Mucosa of descending colon (tissue), 3 donors: ENCODE results near the gene ALKBH1. TPM values are rescaled to one million over a fixed set of nuclear protein-coding genes. Genes with fewer than 3 reads are reported as not detected.

ENCODE experiments used
- ATAC-seq: fragments of 200-7000 bp; cut with Tn5 transposase; one replicate; pipeline ENCODE4 v1.9.1; 2020; ENCODE audit warnings: mild to moderate bottlenecking, moderate library complexity
- DNase-seq, 3 donors: peaks; one replicate each; pipeline ENCODE4 v3.0.0-alpha.2; 2020
- H3K36me3 ChIP-seq: fragments of 200-600 bp; one replicate; pipeline ENCODE4 v1.8.0; 2021; ENCODE audit warnings: low read depth, mild to moderate bottlenecking
- H3K4me1 ChIP-seq: fragments of 200-600 bp; one replicate; pipeline ENCODE4 v1.8.0; 2021; ENCODE audit warnings: low read depth, mild to moderate bottlenecking
- H3K4me3 ChIP-seq: fragments of 200-600 bp; one replicate; pipeline ENCODE4 v1.8.0; 2021; ENCODE audit warnings: mild to moderate bottlenecking
- H3K9me3 ChIP-seq: fragments of 200-600 bp; one replicate; pipeline ENCODE4 v1.8.0; 2021; ENCODE audit warnings: mild to moderate bottlenecking
- intact Hi-C, 2 donors: fragments of 100-400 bp; cut with DNase I in 1 of 2; cut with micrococcal nuclease in 1 of 2; formaldehyde crosslinking; loops; one replicate each; pipeline versions ENCODE4 v1.11.0 to v1.11.1; 2022; cut with DNase I, micrococcal nuclease
- total RNA-seq, 3 donors: library from RNA; stranded (reverse); fragmentation: NEBNext Ultra II Directional in 2 of 3; extraction: Animal tissue kit (Norgen Biotek cat#: 25700) in 2 of 3; gene quantifications; one replicate each; pipeline versions ENCODE4 v1.2.1 to v1.2.4, GENCODE V29; 2021 to 2023
- TF ChIP-seq, protein P1 (sequence below): fragments of 200-600 bp; IDR thresholded peaks from one replicate; pipeline ENCODE4 v1.8.0; 2022; ENCODE audit warnings: antibody characterized with exemption, mild to moderate bottlenecking
- donor health status: DM: no; HTN: no; CAD: no; lungs with moderate emphysema.
- donor health status: DM: no; HTN: no; CAD: no.
- donor health status: DM: no; HTN: yes; CAD: no.

Gene ALKBH1
- total RNA-seq, 3 donors from 2014 or later, result 8.8 to 12.9 (median 11.3) TPM

DNA sequence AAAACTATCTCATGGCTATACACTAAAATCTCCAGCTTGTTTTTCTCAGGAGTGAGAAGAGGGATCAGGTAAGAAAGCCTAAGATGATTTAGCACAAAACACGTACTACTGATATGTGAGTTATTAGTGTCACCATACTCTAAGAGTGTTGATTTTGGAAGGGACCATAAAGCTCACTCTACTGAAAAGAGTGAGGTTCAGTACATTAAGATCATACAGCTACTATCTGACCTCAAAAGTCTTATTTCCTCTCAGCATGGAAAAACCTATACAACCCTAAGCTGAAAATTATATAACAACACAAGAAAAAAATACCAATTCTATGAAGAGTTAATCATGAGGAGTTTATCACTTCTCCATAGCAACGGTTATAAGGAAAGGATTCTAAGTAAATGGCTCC is 33.6 kb upstream of the ALKBH1 start:
- intact Hi-C loops, result no loop called here
- no peak overlapping the region for H3K4me3 ChIP-seq
- H3K36me3 ChIP-seq, result no peaks in the 10 kb centered on the region
- DNase-seq (no peak), ATAC-seq (no peak)
- TF ChIP-seq, protein P1, sequence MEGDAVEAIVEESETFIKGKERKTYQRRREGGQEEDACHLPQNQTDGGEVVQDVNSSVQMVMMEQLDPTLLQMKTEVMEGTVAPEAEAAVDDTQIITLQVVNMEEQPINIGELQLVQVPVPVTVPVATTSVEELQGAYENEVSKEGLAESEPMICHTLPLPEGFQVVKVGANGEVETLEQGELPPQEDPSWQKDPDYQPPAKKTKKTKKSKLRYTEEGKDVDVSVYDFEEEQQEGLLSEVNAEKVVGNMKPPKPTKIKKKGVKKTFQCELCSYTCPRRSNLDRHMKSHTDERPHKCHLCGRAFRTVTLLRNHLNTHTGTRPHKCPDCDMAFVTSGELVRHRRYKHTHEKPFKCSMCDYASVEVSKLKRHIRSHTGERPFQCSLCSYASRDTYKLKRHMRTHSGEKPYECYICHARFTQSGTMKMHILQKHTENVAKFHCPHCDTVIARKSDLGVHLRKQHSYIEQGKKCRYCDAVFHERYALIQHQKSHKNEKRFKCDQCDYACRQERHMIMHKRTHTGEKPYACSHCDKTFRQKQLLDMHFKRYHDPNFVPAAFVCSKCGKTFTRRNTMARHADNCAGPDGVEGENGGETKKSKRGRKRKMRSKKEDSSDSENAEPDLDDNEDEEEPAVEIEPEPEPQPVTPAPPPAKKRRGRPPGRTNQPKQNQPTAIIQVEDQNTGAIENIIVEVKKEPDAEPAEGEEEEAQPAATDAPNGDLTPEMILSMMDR, result no peak
- H3K9me3 ChIP-seq, result no peaks in the 10 kb centered on the region
- H3K4me1 ChIP-seq, result peaks cover 8% of the 10 kb centered on the region

DNA sequence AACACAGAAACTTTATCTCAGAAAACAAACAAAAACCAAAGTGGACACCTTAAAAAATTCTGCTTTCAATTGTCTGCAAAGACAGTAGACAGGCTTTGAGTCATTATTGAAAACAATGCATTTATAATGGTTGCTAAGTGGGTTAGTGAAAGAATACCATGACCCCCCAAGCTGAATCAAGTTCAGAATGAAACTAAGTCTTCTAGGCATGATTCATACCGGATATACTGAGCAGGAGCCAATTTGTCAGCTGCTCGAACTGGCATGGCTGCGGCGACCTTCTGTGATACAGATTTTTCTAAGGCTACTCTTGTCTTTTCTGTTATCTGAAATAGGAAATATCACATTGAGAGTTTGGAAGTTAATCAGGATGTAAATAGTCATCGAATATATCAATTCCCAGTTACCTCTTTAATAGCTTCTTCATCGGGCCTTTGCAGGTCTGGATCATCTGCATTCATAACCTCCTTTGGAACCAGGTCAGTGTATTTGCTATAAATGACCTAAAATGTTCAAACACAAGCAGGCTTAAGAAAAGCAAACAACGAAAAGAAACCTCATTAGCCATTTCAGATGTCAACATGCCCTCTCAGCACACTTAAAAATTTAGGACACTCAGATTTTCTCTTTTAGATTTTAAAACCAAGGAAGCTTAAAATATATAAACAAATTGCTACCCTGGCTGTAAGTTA is 30.9 kb upstream of the ALKBH1 start:
- no peak overlapping the region for H3K4me3 ChIP-seq

DNA sequence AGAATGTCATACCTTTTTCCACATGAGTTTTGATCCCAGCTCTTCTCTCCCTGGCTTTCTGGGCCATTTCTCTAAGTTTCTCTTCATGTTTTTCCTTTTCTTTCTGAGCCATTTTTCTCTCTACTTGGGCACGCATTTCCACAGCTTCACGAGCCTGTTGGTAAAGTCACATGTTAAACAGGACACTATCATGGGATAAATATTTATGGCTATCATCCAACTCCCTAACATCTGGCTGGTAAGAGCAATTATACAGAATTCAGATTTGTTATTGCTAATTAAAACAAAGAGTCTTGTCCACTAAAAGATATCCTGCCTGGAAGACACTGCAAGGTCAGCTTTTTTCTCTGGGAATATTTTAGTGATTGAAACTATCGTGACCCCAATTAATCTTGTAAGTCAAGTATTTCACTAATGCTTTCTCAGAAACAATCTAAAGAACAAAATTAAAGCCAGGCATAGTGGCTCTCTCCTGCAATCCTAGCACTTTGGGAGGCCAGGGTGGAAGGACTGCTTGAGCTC is 23.2 kb upstream of the ALKBH1 start:
- H3K36me3 ChIP-seq, result peaks cover 6% of the 10 kb centered on the region
- intact Hi-C loops, result no loop called here
- TF ChIP-seq, protein P1, result no peak
- no peaks in the 10 kb centered on the region for H3K4me1 ChIP-seq
- no peaks in the 10 kb centered on the region for H3K9me3 ChIP-seq
- H3K4me3 ChIP-seq, result no peak overlapping the region
- no peak for DNase-seq
- ATAC-seq, result no peak

More for the DNA sequence above, 30.9 kb upstream of the ALKBH1 start:
- TF ChIP-seq, protein P1, result no peak
- Histone ChIP-seq H3K9me3 (no peaks in the 10 kb centered on the region), H3K4me1 (peaks cover 4% of the 10 kb centered on the region), H3K36me3 (no peaks in the 10 kb centered on the region)
- DNase-seq (peak in 1 of 3 donors; percentile 16), ATAC-seq (no peak)
- intact Hi-C loops, result no loop called here

DNA sequence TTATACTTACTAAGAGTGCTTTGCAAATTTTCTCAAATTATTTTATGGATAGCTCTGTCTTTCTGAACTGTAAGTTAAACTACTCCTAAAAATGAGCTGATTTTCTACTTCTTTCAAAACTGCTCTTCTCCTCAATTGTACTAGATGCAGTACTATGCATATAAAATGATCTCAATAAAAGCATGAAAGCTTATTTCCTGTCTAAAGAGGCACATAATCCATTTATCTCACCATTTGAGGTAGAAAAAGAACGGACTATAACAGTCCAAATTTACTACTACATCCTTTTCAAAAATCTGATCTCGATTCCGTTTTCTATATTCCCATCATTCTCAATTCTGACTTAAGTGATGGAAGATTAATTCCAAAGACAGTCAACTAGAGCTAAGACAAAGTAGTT is 14.5 kb upstream of the ALKBH1 start:
- Histone ChIP-seq H3K4me1 (no peaks in the 10 kb centered on the region), H3K4me3 (no peak overlapping the region), H3K9me3 (no peaks in the 10 kb centered on the region), H3K36me3 (peaks cover 18% of the 10 kb centered on the region)
- DNase-seq, result no peak
- no peak for ATAC-seq
- TF ChIP-seq, protein P1, result no peak
- intact Hi-C loops, result no loop called here

DNA sequence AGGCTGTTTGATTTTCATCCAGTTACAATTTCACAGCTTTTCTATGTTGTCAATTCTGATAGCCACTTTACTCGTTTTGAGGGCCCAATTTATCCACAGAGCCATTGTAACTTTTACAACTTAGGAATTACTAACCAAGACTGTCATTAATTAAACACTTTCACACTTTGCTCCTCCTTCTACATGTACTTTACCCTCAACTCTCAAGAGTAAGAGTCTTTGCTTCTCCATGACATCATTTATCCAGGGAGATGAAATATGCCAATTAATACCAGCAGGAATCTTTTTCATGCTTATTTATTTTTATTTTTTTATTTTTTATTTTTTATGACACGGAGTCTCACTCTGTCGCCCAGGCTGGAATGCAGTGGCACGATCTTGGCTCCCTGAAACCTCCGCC is 13.6 kb upstream of the ALKBH1 start:
- H3K36me3 ChIP-seq, result peaks cover 18% of the 10 kb centered on the region
- TF ChIP-seq, protein P1, result no peak
- ATAC-seq, result no peak

More for the DNA sequence above, 13.6 kb upstream of the ALKBH1 start:
- no peak overlapping the region for H3K4me3 ChIP-seq
- intact Hi-C loops, result no loop called here
- H3K4me1 ChIP-seq, result no peaks in the 10 kb centered on the region
- no peak for DNase-seq
- H3K9me3 ChIP-seq, result no peaks in the 10 kb centered on the region
